Panc1 (cell line): ENCODE results near the gene GRIFIN.

Experiments
- POLR2AphosphoS5 ChIP-seq: IDR thresholded peaks from 2 replicates; pipeline ENCODE4 v1.6.1; 2012; ENCODE audit warnings: mild to moderate bottlenecking, low read depth, low read length, moderate library complexity
- TF ChIP-seq, protein P1 (sequence below): fragments of 450-650 bp; IDR thresholded peaks from 2 replicates; pipeline ENCODE4 v1.5.1; 2017; ENCODE audit warnings: mild to moderate bottlenecking

DNA sequence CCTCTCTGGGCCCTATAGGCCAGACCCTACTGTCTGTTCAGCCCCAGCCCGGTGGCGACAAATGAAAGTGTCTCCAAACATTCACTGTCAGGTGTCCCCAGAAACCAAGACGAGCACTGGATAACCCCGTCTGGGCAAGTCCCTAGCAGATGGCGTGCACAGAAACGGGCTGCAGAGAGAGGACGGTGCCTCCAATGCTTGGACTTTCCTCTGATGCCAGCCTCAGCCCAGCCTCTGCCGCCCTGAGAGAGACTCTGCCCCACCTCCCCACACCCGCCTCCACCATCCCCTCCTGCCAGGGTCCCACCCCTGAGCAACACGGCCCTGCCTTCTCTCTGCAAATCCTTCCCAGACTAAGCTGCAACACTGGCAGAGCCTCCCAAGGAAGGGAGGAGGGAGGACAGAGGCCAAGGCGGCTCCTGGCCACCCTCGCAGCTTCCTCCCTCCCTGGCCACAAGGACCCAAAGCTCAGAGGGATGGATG, 36.0 kb upstream of the GRIFIN start:
- TF ChIP-seq POLR2AphosphoS5, result no peak
- TF ChIP-seq, protein P1, sequence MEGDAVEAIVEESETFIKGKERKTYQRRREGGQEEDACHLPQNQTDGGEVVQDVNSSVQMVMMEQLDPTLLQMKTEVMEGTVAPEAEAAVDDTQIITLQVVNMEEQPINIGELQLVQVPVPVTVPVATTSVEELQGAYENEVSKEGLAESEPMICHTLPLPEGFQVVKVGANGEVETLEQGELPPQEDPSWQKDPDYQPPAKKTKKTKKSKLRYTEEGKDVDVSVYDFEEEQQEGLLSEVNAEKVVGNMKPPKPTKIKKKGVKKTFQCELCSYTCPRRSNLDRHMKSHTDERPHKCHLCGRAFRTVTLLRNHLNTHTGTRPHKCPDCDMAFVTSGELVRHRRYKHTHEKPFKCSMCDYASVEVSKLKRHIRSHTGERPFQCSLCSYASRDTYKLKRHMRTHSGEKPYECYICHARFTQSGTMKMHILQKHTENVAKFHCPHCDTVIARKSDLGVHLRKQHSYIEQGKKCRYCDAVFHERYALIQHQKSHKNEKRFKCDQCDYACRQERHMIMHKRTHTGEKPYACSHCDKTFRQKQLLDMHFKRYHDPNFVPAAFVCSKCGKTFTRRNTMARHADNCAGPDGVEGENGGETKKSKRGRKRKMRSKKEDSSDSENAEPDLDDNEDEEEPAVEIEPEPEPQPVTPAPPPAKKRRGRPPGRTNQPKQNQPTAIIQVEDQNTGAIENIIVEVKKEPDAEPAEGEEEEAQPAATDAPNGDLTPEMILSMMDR, result no peak
